Stimulated activated CD4-positive, alpha-beta T cell treated with anti-CD3 and anti-CD28 coated beads, Interleukin-1b, Interleukin-23, amount 100 ng/mL, for 48 hours (primary cell): ENCODE measurements around the gene GNS.
"Not testable (repeated sequence)": the region's sequence is repeated elsewhere in the genome, so short reads cannot be mapped to it uniquely, and the experiment has no call there.

ENCODE experiments used
- DNase-seq: peaks from one replicate; pipeline ENCODE4 v3.0.0-alpha.2; 2020

Gene GNS

DNA sequence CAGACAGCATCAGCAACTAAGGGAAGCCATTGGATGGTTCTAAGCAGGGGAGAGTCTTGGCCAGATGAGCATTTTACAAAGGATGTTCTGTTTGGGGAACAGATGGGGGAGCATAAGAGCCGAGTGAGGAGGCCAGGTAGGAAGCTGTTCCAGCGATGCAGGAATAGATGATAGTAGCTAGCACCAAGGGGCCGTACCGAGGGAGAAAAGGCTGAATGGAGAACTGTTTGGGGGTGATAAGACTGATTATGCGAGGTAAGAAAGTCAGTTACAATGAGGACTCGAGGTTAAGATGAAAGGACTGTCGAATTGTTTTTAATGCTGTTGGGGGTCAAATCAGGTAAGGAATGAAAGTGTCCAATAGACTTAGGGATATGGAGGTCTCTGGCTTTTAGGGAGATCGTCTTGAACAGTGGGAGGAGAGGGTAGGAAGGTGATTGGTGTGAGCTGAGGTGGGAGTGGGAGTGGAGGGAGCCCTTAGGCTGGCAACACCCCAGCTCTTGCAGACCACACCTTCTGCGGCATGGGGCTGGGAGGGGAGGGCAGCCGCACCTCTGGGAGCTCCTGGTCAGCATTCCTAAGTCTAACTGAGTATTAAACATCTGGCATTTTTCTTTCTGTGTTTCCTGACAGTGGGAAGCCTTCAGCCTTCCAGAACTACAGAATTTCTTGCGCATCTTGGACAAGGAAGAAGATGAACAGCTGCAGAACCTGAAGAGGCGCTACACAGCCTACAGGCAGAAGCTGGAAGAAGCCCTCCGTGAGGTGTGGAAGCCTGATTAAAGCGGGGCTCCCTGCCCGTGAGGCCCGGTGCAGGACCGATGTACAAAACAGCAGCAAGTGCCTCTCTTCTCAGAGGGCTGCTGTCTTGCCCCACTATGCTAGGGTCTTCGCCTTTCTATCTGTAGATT, 64.8 kb downstream of the GNS start:
- no peak for DNase-seq

DNA sequence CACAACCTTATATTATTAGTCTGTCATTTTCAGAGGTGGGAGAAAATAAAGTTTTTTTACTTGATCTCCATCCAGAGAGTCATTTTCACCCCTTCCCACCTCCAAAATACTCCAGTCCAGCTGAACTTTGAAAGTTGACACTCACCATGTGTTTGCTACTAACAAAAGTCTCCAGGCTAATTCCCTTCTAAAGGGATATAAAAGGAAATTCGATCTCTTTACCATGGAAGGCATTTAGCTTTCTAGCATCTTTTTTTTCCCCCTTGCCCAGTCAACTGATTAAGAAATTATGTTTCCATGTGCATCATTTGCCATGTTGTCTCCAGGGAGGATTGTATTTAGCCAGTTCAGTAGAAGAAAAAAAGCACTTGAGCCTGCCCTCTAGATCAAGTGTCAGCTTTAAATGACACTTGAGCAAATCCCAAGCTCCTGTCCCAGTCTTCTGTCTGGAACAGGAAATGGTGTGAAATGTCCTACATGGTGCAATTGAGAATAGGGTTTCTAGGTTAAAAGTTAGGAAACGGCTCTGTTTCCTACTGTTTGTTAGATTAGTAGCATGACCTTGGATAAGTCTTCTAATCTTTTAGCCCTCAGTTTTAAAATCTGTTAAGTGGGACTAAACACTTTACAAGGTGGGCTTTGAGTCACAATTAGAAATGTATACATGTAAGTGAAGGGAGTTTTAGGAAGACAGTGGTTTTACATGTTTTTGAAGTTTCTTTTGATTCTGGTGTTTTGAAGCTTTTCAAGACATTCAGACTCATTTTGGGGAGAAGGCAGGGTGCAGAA, 67.2 kb downstream of the GNS start:
- no peak for DNase-seq

DNA sequence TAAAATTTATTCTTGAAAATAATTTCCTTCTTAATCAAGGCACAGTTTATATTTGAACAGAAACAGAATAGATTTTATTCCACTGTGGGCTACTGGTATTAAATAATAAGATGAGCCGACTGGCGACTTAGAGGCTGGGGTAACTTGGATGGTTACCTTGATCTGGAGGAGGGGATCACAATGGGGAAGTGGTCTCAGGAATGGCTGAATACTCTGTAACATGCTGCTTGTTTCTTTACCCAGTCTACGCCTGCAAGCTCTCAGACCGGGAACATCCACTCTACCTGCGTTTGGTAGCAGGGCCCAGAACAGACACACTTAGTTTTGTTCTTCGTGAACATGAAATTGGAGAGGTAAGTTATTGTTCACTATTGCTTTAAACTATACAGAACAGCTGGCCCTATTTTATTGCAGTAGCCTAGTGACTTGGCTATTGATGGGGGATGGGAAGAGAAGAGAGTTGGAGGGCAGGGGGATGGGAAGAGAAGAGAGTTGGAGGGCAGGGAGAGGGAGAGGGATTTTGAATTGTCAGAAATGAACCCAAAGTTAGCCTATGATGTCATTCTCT, 67.9 kb downstream of the GNS start:
- DNase-seq, result no peak

DNA sequence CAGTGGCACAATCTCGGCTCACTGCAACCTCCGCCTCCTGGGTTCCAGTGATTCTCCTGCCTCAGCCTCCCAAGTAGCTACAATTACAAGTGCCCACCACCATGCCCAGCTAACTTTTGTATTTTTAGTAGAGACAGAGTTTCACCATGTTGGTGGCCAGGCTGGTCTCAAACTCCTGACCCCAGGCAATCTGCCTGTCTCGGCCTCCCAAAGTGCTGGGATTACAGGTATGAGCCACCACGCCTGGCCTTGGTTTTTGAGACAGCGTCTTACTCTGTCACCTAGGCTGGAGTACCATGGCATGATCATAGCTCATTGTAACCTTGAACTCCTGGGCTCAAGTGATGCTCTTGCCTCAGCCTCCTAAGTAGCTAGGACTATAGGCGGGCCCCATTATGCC, 69.0 kb downstream of the GNS start:
- not testable (repeated sequence) for DNase-seq

- DNase-seq, result no peak
Measured at GRCh38 chr12:64688715-64689114, 70.5 kb downstream of the GNS start.

- DNase-seq, result no peak
Measured at GRCh38 chr12:64688219-64688618, 71.0 kb downstream of the GNS start.

DNA sequence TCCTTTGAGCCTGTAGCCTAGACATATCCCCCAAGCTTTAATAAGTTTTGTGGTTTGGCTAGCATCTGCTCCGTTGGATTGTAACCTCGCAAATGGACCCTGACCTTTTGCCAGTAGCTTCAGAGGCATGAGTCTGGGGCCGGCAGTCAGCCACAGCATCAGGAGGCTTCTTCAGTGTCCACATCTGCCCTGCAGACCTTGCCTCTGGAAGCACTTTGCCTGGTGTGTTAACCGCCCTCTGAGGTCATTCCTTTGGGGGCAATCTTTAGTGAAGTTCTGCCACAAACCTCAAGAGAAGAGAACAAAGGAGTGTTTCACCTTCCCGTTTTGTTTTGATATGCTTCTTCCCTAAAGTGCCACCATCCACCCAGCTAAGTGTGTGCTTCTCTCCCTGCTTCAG, 71.4 kb downstream of the GNS start:
- DNase-seq, result no peak

- DNase-seq, result no peak
Measured at GRCh38 chr12:64685605-64686004, 73.6 kb downstream of the GNS start.

DNA sequence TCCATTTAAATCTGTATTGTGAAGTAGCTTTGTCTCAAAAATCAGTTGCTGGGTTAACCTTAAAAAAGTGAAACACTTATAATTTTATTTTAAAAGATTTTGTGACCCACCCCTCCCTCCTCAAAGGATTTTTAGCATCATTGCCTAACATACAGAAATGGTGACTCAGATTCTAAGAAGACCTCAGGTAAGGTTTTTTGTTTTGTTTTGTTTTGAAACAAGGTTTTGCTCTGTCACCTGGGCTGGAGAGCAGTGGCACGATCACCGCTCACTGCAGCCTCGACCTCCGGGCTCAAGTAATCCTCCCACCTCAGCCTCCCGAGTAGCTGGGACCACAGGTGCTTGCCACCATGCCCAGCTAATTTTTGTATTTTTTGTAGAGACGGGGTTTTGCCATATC, 74.2 kb downstream of the GNS start:
- no peak for DNase-seq

- DNase-seq, result no peak
Measured at GRCh38 chr12:64683816-64684543, 75.2 kb downstream of the GNS start.

- DNase-seq, result no peak
Measured at GRCh38 chr12:64682572-64683277, 76.5 kb downstream of the GNS start.

- peak; percentile 48 for DNase-seq
Measured at GRCh38 chr12:64681200-64682052, 77.8 kb downstream of the GNS start.

GRCh38 chr12:64680235-64680634, 79.0 kb downstream of the GNS start:
- no peak for DNase-seq

GRCh38 chr12:64679487-64680001, 79.7 kb downstream of the GNS start:
- DNase-seq, result peak; percentile 55

DNA sequence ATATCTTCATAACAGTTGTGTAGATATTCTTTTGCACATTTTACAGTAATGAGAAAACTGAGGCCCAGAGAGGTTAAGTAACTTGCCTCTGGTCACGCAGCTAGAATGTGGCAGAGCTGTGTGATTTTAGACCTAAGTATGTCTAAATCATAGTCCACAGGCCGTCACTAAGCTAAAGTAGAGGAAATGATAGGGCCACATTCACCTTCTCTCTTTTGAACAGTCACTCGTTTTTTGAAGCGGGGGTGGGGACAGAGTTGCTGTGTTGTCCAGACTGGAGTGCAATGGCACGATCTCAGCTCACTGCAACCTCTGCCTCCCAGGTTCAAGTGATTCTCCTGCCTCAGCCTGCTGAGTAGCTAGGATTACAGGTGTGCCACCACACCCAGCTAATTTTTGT, 80.4 kb downstream of the GNS start:
- DNase-seq, result no peak

- no peak for DNase-seq
Measured at GRCh38 chr12:64678248-64678647, 81.0 kb downstream of the GNS start.

DNA sequence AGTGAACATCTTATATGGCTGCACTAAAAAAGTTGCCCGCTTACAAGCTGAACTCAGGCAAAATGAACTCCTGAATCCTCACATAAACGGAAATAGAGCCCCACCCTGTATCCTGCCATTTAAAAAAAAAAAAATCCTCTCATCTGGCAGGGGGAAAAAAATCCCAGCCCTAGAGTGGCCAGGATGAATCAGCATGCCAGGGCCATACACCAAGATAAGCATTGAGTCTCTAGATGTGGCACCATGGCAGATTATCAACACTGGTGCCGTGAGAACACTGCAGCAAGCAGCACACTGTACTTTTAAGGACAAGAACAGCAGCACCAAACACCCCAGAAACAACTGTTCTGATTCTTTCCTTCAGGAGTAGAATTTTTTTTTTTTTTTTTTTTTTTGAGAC, 83.4 kb downstream of the GNS start:
- DNase-seq, result no peak

DNA sequence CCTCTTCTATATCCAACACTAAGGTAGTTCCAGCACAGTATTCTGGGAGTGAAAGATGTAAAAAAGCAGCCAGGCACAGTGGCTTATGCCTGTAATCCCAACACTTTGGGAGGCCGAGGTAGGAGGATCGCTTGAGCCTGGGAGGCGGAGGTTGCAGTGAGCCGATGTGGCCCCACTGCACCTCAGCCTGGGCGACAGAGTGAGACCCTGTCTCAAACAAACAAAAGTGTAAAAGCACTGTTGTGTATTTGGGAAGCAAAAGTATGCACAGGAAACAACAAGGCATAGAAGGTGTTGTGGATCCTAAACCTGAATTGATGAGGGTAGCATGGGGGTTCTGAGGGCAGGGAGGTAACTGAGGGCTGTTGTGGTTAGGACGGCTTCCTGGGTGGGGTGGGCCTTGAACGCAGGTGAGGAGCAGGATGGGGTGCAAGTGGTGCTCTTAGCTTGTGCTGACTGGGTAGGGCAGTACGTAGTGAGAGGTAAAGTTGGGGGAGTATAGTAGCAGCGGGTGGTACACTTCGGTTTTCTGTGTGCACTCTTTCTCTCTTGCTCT, 84.8 kb downstream of the GNS start:
- DNase-seq, result no peak

GRCh38 chr12:64673490-64674169, 85.6 kb downstream of the GNS start:
- no peak for DNase-seq

GRCh38 chr12:64672925-64673409, 86.2 kb downstream of the GNS start:
- DNase-seq, result no peak
